ENCODE measurements around the gene ACY1.

ACY1 gene

DNA sequence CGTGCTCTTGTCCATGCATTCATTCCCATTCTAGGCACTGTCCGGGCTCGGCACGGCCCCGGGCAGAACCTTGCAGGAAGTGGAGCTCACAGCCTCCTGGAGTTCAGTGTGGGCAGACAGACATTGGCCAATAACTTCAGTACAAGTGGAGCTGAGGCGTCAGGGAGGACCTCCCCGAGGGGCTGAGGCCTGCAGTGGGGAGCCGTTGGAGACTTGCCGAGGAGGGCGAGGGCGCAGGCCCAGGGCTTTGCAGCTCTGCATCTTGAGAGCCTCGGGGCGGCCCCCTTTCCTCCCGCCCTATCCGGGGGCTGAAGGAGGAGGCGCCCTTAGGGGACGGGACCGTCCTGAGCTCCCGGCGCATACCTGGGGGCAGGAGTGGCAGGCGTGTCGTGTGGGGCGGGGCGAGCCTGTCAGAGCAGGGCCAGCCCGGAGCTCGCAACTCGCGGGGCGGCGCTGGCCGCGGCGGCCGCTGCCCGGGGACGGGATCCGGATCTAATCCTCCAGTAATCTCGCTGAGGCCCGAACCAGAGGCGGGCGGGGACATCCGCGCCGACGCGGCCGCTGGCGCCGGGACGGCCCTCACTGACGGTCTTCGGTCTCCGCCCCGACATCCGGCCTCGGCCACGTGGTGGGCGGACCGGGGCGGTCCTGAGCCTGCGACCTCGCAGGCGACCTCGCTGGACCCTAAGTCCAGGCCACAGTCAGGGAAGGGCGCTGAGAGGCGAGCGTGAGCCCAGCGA is at the start of gene ACY1:
Gene ACY1 (plus strand): TSS at position 698 of the 740 bp plus-strand sequence. CDS start 530 bp downstream, outside the sequence.
- DNase-seq (ENCODE audit: low read depth in 2 of 3, low spot score in 2 of 3) = peak; percentile 52 to 66 (median 66)

DNA sequence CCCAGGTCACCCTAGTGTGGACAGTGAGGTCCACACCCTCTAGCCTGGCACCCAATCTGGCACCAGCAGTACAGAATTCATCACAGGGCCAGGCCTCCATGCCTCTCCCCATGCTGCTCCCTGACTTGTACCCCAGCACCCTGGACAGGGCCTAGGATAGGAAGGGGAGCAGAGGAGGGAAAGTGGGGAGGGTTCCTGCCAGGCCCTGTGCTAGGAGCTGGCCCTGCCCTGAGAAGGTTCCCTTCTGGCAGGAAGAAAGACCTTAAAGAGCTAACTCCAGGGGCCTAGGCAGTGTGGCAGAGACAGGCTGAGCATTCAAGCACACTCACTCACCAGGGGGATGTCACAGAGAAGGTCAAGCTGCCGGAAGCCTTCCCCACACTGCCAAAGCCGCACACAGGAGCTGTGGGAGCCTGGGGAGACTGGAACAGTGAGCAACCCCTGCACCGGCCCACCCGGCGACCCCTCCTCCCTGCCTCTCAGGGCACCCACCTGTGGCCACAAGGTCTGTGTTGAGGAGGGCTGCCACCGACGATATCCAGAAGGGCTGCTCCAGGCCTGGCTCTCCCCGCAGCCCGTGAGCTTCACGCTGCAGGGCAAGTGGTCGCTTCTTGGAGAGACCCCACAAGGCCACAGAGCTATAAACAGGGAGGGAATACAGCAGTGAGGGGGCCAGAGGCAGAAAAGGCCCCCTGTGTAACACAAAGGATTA is 49.0 kb upstream of the ACY1 start:
- DNase-seq (ENCODE audit: low read depth in 2 of 3, low spot score in 2 of 3) = no peak

DNA sequence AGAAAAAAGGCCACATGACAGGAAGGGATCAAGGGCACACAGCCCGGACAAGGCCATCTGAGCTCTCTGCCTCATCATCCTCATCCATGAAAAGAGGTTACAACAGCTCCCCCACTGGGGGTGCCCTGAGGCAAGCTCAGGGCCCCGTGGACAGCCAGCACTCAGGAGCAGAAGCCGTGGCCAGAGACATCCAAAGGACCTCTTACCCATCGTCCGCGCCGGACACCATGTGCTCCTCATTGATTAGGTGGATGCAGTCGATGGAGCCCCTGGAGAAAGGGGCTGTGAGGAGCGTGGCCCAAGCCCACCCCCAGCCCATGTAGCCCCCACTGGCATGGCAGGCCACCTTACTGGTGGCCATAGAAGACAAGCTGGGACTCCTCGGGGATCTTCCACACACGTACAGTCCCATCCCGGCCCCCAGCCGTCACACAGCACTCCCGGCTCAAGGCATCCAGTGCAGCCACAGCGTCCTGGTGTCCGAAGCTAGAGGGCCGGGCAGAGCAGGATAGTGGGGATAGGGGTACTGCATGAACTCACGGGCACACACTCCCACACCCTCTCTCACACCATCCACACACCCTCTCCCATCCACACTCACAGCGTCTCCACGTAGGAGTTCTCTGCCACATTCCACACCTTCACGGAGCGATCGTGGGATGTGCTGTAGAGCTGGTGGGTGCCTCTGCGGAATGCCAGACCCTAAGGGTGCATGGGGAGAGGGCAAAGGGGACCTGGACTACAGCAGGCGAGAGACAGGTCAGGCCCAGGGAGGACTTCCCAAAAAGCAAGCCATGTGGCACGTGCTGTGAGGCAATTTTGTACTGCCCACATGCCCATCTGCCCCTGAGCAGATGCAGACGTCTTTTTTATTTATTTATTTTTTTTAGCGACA is 48.1 kb upstream of the ACY1 start:
- DNase-seq (ENCODE audit: low read depth in 2 of 3, low spot score in 2 of 3) = no peak

DNA sequence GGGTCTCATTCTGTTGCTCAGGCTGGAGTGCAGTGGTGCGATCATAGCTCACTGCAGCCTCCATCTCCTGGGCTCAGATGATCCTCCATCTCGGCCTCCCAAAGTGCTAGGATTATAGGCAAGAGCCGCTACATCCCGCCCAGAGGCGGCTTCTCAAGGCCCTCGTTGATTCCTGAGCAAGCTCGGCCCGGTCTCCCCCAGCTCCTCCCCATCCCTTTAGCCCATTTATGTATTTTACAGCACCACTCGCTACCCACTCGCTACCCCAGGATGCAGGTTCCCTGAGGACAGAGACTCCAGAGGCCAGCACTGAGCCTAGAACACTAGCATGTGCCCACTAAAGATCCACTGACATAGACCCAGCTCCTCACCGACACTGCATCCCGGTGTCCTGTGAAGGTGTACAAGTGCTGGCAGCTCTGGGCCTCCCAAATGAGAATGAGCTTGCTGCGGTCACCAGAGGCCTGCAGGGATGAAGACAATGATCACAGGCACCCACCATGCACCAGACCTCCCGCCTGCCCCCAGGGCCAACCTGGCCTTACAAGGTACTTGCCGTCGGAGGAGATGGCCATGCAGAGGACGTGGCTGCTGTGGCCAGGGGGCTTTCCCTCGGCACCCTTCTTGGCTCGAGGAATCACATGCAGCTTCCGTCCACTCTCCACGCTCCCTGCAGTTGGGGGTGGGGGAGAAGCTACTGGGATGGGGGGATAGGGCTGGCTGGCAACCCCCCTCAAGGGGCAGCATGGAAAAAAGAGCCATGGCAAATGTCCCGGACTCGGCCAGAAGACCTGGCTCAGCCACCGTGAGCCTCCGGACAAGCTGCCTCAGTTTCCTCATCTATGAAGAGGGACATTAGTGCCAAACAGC is 47.2 kb upstream of the ACY1 start:
- no peak for DNase-seq (ENCODE audit: low read depth in 2 of 3, low spot score in 2 of 3)

DNA sequence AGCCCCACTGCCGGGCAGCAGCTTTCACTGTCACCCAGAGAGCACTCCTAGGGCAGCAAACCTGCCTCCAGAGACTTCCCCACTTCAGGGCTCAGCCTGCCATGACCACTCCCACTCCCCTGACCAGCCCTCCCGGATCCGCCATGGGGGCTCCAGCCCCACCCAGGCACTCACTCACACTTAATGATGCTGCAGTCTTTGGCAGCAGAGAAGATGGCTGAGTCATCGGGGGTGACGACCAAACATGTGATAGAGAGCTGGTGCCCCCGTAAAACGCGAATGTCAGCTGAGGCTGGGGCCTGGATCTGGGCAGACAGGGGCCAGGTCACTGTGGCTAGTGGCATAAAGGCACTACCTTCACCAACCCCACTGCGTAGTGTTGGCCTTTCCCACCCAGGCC is 46.3 kb upstream of the ACY1 start:
- DNase-seq (ENCODE audit: low read depth in 2 of 3, low spot score in 2 of 3) = no peak

DNA sequence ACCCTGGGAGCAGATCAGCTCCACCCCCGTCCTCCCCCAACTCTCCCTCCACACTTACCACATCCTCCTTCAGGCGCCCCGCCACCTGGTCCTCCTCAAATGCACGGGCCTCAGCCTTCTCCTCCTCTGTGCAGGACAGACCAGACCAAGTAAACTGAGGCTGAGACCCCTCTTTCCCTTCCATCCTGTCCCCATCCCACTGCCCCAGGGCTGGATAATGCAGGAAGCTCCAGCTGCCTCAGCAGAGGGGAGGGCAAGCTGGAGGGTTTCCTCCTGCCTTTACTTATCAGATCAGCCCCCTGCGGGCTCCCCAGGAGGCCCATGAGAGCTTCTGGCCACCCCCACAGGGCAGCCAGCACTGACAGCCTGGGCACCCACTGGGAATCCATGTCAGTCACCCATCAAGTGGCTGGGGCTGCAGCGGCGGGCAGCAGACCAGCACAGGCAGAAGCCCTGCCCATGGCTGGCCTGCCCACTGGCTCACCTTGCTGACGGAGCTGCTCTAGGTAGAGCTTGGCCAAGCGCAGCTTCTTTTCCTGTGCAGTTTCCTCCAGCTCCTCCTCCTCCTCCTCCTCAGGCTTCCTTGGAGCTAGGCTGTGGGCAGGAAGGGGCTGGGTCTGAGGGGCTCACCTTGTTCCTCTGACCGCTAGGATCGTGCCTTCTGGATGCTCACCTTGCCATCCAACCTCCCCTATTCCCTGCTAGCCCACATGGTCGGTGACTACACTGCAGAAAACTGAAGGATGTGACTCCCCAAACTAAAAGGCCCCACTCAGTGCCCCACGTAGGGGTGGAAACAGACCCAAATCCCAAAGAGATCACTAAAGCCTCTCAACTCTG is 45.5 kb upstream of the ACY1 start:
- no peak for DNase-seq (ENCODE audit: low read depth in 2 of 3, low spot score in 2 of 3)

DNA sequence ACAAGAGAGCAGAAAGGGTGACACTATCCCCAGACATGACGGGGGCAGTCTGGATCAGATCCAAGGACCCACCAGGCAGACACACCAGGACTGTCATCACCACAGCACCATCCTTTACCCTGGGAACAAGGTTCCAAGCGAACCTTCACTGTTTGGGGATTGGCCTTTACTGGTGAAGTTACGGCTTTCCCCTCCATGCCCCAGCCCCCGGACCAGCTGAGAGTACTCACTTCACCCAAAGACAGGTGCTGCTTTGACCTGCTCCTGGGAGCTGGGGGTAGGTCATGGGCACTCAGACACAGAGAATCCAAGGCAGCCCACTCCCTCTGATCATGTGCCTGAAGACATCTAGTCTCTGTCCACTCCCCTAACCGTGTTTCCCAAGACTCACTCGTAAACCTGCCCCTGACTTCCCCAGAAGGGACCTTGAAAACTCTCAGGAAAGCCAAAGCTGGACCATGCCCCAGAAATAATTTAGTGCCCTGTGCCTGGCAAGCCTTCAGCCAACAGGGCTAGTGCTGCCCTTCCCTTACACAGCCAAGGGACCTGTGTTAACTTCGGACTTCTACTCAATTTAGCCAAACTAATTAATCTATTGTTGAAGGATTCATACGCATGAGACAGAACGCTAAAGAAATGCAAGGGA is 44.4 kb upstream of the ACY1 start:
- DNase-seq (ENCODE audit: low read depth in 2 of 3, low spot score in 2 of 3) = no peak

DNA sequence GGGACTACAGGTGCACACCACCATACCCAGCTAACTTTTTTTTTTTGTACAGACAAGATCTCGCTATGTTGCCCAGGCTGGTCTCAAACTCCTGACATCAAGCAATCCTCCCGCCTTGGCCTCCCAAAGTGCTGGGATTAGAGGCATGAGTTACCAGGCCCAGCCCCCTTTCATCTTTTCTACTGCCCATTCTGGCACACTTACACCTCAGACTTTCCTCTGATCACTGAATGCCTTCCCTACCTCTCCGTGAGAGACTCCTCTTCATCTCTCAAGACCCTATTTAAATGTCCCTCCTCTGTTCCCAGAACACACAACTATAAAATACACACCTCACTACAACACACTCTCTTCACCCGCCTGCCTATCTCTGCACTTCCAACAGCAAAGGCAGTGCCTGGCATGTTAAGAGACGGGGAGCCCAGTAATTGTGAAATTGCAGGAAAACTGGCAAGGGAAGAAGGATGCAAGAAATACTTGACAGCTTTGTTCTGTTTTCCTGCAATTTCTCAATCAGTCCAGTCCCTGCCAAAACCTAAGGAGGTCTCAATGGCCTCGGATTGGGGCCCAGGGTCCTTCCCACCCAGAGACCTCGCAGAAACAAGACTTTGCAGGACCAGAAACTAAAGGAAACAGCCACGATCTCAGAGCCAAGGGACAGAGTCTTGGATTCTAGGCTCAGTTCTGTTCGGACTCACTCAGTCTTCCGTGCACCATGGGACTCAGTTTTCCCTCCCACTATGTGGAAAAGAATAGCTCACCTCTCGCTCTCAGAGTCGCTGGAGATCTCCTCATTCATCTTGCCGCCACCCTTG is 42.5 kb upstream of the ACY1 start:
- DNase-seq (ENCODE audit: low read depth in 2 of 3, low spot score in 2 of 3) = no peak

DNA sequence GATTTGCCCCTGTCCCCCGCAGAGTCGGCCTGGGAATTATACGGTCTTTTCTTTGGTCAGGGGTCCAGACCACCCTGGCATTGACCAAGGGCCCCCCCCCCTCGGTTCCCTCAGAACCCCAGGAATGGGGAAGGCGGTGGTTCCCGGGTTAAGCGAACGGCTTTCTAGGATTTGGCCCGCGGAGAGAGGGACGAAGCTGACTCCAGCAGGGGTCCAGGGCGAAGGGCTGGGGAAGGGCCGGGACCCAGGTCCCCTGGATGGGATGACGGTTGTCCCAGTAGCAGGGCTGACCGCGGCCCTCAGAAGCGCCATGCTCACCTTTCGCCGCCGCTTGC is 41.9 kb upstream of the ACY1 start:
- DNase-seq (ENCODE audit: low read depth in 2 of 3, low spot score in 2 of 3) = no peak

DNA sequence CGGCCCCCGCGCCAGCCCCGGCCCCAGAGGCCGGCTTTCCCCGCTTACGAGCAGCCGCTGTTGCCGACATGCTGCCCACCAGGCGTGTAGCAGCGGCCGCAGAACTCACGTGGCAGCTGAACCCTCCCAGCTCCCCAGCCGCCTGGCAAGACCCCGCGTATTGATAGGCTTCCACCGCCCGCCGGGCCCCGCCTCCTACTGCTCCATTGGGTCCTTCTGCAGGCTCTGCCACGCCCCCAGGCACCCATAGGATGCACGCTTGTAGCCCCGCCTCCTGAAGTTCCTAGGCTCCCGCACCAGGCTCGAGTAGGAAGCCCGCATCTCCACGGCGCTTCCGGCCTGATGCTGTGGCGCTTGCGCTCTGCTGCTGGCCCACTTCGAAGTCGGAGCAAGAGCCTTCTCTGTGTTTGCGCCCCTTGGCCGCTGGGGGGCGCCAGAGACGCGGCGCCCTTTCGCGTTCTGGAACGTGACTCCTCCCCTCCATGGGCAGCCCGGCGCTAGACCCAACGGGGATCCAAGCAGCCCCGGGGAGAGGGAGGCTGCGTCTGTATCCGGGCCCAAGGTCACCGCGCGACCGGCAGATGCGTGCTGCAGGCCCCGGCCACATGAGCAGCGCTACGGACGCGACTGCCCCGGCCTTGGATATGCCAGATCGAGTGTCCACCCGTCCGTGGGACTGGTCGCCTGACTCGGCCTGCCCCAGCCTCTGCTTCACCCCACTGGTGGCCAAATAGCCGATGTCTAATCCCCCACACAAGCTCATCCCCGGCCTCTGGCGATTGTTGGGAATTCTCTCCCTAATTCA is 41.3 kb upstream of the ACY1 start, which contains the start of the genes PARP3 and RRP9:
Gene PARP3 (plus strand): TSS at position 566 of the 805 bp plus-strand sequence. CDS start 993 bp downstream, outside the sequence.
Gene RRP9 (minus strand): TSS at position 107 of the 805 bp plus-strand sequence. CDS start 37 bp downstream, at position 70.
- peak; percentile 90 to 99 (median 91) for DNase-seq (ENCODE audit: low read depth in 2 of 3, low spot score in 2 of 3)

DNA sequence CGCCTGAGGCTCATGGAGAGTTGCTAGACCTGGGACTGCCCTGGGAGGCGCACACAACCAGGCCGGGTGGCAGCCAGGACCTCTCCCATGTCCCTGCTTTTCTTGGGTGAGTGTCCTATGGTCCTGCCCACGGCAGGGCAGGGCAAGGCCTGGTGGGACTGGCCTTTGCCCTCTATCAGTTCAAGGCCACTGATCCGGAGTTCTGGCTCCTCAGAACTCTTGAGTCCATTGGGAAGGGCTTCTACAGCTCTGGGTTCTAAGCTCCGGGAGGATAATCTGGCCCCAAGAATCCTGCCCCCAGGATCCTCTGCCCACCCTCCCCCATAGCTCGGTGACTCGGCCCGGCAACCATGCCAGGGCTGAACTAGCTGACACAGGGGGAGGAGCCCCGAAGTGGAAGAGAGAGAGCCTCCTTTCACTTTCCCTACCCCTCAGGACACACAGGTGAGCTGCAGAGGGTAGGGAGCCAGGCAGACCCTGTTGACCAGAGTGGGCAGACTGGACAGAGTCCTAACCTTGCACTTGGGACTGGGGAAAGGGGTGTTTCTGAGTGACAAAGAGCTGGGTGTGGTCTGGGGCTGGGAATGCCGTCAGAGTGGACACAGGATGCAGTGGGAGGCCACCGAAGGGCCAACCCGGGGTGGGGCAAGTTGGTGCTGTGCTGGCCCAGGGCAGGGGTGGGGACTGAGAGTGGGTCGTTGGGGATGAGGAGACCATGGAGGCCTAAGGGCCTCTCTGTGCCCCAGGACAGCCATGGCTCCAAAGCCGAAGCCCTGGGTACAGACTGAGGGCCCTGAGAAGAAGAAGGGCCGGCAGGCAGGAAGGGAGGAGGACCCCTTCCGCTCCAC is 40.5 kb upstream of the ACY1 start:
- peak in 2 of 3 experiments; percentile 10 to 43 for DNase-seq (ENCODE audit: low read depth in 2 of 3, low spot score in 2 of 3)

DNA sequence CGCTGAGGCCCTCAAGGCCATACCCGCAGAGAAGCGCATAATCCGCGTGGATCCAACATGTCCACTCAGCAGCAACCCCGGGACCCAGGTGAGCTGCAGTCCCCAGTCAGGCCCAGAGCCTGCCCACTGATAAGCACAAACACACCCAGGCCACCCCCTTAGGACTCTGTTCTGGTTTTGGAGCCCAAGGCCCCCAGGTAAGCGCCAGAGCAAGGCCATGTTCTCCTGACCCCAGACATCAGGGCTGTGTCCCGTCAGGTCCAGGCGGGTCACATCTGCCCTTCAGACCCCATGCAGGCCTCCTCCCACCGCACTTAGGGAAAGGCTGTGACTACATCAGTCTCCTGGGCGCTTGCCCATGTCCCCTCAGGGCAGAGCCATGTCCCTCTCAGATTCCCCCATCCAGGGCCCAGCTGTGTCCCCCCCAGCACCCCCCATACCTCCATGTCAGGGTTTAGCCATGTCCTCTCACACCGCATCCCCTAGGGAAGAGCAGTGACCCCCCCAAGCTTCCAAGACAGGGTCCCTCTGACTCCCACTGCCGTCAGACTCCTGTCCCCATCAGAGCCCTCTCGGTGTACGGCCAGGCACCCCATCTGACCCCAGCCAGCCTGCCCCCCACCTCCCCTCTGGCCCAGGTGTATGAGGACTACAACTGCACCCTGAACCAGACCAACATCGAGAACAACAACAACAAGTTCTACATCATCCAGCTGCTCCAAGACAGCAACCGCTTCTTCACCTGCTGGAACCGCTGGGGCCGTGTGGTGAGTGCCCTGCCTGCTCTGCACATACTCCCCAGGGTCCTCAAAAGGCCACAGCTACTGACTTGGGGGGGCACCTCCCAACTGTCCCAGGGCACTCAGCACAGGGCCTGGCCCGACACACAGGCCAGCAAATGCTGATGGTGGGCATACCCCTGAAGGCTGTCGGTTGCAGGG is 39.6 kb upstream of the ACY1 start:
- no peak for DNase-seq (ENCODE audit: low read depth in 2 of 3, low spot score in 2 of 3)

DNA sequence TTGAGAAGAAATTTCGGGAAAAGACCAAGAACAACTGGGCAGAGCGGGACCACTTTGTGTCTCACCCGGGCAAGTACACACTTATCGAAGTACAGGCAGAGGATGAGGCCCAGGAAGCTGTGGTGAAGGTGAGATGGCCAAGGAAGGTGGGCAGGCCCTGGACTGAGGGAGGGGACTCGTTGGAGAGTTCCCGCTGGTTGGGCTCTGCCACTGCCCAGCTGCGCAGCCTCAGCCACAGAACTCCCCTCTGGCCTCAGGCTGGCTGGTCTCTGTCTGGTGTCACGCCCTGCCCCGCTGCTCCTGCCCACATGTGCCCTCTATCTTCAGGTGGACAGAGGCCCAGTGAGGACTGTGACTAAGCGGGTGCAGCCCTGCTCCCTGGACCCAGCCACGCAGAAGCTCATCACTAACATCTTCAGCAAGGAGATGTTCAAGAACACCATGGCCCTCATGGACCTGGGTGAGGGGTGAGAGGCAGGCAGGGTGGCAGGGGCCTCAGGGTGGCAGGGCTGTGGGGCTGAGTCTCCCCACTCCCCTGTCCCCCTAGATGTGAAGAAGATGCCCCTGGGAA is 38.8 kb upstream of the ACY1 start:
- DNase-seq (ENCODE audit: low read depth in 2 of 3, low spot score in 2 of 3) = no peak

DNA sequence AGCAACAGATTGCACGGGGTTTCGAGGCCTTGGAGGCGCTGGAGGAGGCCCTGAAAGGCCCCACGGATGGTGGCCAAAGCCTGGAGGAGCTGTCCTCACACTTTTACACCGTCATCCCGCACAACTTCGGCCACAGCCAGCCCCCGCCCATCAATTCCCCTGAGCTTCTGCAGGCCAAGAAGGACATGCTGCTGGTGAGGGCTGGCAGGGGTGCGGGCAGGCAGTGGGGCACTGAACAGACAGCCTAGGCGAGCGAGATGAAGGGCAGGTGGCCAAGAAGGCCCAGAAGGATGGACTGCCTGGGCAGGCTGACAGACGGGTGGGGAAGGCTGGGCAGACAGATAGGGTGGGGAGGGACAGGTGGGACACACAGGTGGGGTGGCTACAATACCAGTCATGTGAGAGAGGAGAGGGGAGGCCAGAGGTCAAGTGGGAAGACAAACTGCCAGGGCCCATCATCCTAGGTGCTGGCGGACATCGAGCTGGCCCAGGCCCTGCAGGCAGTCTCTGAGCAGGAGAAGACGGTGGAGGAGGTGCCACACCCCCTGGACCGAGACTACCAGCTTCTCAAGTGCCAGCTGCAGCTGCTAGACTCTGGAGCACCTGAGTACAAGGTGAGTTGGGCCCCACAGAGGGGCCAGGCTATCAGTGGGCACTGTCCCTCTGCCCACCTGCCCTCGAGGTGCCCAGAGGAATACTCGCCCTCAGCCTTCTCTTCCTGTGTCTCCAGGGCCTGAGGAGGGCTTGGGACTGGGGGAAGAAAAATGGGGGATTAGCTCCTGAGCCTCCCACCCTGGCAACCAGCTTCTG is 38.1 kb upstream of the ACY1 start:
- no peak for DNase-seq (ENCODE audit: low read depth in 2 of 3, low spot score in 2 of 3)

Measured in activated CD8-positive, alpha-beta memory T cell treated with anti-CD3 and anti-CD28 coated beads for 48 hours (primary cell).